Activated B cell treated with CpG ODN at 0.5 μM for 24 hours (primary cell): Measurements from ENCODE around the gene EPHA5. TPM values are rescaled to one million over a fixed set of nuclear protein-coding genes. Genes with fewer than 3 reads are reported as not detected.

Experiments
- ATAC-seq: fragments of 200-7000 bp; cut with Tn5 transposase; one replicate; pipeline ENCODE4 v1.10.0; 2021; ENCODE audit warnings: low read depth, mild to moderate bottlenecking, moderate library complexity
- CTCF ChIA-PET: fragments of 350-600 bp; sonication (Branson Sonifier 250); formaldehyde crosslinking; loops from one replicate; lab custom pipeline; 2021; ENCODE audit warnings: antibody characterized with exemption; lab: Charles Lee
- POLR2A ChIA-PET: fragments of 350-600 bp; sonication (Branson Sonifier 250); formaldehyde crosslinking; loops from one replicate; lab custom pipeline; 2021; ENCODE audit warnings: antibody characterized with exemption; lab: Charles Lee
- DNase-seq: peaks from one replicate; pipeline ENCODE4 v3.0.0; 2022
- H3K27ac Mint-ChIP-seq: one replicate; pipeline ENCODE4 v1.8.0; 2020; ENCODE audit warnings: mixed read lengths
- H3K27me3 Mint-ChIP-seq: one replicate; pipeline ENCODE4 v1.8.0; 2021; ENCODE audit warnings: mixed read lengths
- H3K36me3 Mint-ChIP-seq: one replicate; pipeline ENCODE4 v1.8.0; 2021; ENCODE audit warnings: low read depth, mixed read lengths
- H3K4me1 Mint-ChIP-seq: one replicate; pipeline ENCODE4 v1.8.0; 2021; ENCODE audit warnings: mixed read lengths
- H3K4me3 Mint-ChIP-seq: one replicate; pipeline ENCODE4 v1.8.0; 2020; ENCODE audit warnings: mild to moderate bottlenecking, mixed read lengths
- H3K9me3 Mint-ChIP-seq: one replicate; pipeline ENCODE4 v1.8.0; 2020; ENCODE audit warnings: mixed read lengths
- CTCF ChIP-seq: fragments of 200-600 bp; IDR thresholded peaks from one replicate; pipeline ENCODE4 v1.8.0; 2022; ENCODE audit warnings: antibody characterized with exemption, mild to moderate bottlenecking
- intact Hi-C: fragments of 100-400 bp; cut with micrococcal nuclease; formaldehyde crosslinking; loops from one replicate; pipeline ENCODE4 v1.15.1; 2024
- total RNA-seq: library from RNA; stranded (reverse); gene quantifications from 2 replicates; pipeline ENCODE4 v1.2.3, GENCODE V29; 2022

EPHA5 gene
- total RNA-seq, 1 donor from 2014 or later: not detected

GRCh38 chr4:65498606-65499005 is 171.7 kb downstream of the EPHA5 start:
- peaks cover 7% of the 10 kb centered on the region for H3K9me3 Mint-ChIP-seq
- no peak overlapping the region for H3K4me3 Mint-ChIP-seq
- H3K36me3 Mint-ChIP-seq: no peaks in the 10 kb centered on the region
- no peaks in the 10 kb centered on the region for H3K27me3 Mint-ChIP-seq
- POLR2A ChIA-PET: no interaction called here
- H3K27ac Mint-ChIP-seq: no peak overlapping the region
- no peak for DNase-seq
- no peaks in the 10 kb centered on the region for H3K4me1 Mint-ChIP-seq
- CTCF ChIA-PET: no interaction called here
- no peak for ATAC-seq
- intact Hi-C loops: no loop called here
- no peak for TF ChIP-seq CTCF

- ATAC-seq (no peak), DNase-seq (no peak)
- H3K27ac Mint-ChIP-seq: no peak overlapping the region
- H3K4me1 Mint-ChIP-seq: no peaks in the 10 kb centered on the region
- ChIA-PET CTCF (no interaction called here), POLR2A (no interaction called here)
- H3K9me3 Mint-ChIP-seq: peaks cover 2% of the 10 kb centered on the region
- TF ChIP-seq CTCF: no peak
- no peaks in the 10 kb centered on the region for H3K27me3 Mint-ChIP-seq
- H3K4me3 Mint-ChIP-seq: no peak overlapping the region
- no peaks in the 10 kb centered on the region for H3K36me3 Mint-ChIP-seq
- intact Hi-C loops: no loop called here
Measured at GRCh38 chr4:65495439-65495838, 174.8 kb downstream of the EPHA5 start.

GRCh38 chr4:65482410-65482809 is 187.9 kb downstream of the EPHA5 start:
- no peak for ATAC-seq
- Mint-ChIP-seq H3K36me3 (no peaks in the 10 kb centered on the region), H3K4me1 (no peaks in the 10 kb centered on the region), H3K4me3 (no peak overlapping the region), H3K27me3 (no peaks in the 10 kb centered on the region), H3K9me3 (peaks cover 2% of the 10 kb centered on the region), H3K27ac (no peak overlapping the region)
- ChIA-PET POLR2A (no interaction called here), CTCF (no interaction called here)
- TF ChIP-seq CTCF: no peak
- DNase-seq: no peak
- intact Hi-C loops: no loop called here

GRCh38 chr4:65472531-65472930 is 197.8 kb downstream of the EPHA5 start:
- H3K36me3 Mint-ChIP-seq: no peaks in the 10 kb centered on the region
- CTCF ChIA-PET: no interaction called here
- H3K4me1 Mint-ChIP-seq: no peaks in the 10 kb centered on the region
- no peaks in the 10 kb centered on the region for H3K27me3 Mint-ChIP-seq
- peaks cover 6% of the 10 kb centered on the region for H3K9me3 Mint-ChIP-seq
- ATAC-seq (no peak), DNase-seq (no peak)
- H3K27ac Mint-ChIP-seq: no peak overlapping the region
- H3K4me3 Mint-ChIP-seq: no peak overlapping the region
- TF ChIP-seq CTCF: no peak
- POLR2A ChIA-PET: no interaction called here
- intact Hi-C loops: no loop called here

GRCh38 chr4:65467068-65467680 is 203.1 kb downstream of the EPHA5 start:
- DNase-seq (no peak), ATAC-seq (no peak)
- CTCF ChIA-PET: no interaction called here
- TF ChIP-seq CTCF: no peak
- Mint-ChIP-seq H3K36me3 (no peaks in the 10 kb centered on the region), H3K4me3 (no peak overlapping the region), H3K9me3 (peaks cover 3% of the 10 kb centered on the region), H3K4me1 (no peaks in the 10 kb centered on the region), H3K27ac (no peak overlapping the region), H3K27me3 (no peaks in the 10 kb centered on the region)
- POLR2A ChIA-PET: no interaction called here
- intact Hi-C loops: no loop called here
